ENCODE measurements around the gene BLVRB.
"Not testable (repeated sequence)": the region's sequence is repeated elsewhere in the genome, so short reads cannot be mapped to it uniquely, and the experiment has no call there.

Gene BLVRB

DNA sequence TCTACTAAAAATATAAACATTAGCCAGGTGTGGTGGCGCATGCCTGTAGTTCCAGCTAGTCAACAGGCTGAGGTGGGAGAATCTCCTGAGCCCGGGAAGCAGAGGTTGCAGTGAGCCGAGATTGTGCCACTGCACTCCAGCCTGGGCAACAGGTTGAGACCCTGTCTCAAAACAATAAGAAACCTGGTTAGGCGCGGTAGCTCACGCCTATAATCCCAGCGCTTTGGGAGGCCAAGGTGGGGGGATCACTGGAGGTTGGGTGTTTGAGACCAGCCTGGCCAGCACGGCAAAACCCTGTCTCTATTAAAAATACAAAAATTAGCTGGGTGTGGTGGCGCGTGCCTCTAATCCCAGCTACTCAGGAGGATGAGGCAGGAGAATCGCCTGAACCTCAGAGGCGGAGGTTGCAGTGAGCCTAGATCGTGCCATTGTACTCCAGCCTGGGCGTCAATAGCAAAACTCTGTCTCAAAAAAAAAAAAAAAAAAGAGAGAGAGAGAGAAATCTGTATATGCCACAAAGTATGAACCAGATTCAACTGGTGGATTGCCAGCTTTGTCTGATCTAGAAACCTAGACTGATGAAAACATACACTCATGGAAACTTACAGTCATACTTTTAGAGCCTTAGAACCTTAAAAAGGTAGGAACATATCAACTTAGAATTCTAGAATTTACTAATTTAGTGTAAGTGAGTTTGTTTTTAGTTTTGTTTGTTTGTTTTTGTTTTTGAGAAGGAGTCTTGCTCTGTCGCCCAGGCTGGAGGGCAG lies 10.5 kb upstream of the BLVRB start:
- not testable (repeated sequence) for DNase-seq

DNA sequence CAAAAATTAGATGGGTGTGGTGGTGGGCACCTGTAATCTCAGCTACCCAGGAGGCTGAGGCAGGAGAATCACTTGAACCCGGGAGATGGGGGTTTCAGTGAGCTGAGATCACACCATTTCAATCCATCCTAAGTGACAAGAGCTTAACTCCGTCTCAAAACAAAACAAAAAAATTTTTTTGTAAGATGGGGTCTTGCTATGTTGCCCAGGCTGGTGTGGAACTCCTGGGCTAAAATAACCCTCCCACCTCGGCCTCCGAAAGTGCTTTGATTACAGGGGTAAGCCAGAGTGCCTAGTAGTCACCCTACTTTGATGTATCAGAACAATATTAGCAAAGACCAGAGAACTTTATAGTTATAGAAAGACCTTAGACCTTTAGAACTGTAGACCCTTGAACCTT lies 9.2 kb upstream of the BLVRB start:
- DNase-seq = no peak

DNA sequence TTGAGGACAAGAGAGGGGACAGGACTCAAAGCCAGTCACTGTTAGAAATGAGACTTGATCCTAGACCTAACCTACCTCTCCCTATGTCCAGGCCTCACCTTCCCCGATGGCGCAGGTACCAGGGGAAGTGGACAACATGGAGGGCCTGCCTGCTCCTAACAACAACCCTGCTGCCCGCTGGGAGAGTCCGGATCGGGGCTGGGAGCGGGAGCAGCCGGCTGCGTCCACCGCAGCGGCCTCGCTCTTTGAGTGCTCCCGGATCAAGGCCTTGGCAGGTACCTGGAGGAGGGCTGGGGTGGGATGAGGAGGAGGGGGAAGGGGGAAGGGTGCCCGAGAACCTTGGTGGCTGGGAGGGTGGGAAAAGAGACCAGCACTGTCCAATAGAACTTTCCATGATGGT lies 7.0 kb upstream of the BLVRB start:
- no peak for DNase-seq

DNA sequence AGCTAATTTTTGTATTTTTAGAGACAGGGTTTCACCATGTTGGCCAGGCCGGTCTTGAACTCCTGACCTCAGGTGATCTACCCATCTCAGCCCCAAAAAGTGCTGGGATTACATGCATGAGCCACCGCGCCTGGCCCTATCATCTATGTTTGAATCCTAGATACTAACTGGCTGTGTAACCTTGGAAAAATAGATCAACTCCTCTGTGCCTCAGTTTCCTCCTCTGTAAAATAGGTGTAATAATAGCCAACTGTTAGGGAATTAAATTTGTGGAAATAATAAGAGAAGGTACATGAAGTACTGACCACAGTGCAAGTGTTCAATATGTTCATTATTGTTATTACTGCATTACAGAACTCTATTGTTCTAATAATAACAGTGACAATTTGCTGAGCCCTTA lies 5.6 kb upstream of the BLVRB start:
- no peak for DNase-seq

DNA sequence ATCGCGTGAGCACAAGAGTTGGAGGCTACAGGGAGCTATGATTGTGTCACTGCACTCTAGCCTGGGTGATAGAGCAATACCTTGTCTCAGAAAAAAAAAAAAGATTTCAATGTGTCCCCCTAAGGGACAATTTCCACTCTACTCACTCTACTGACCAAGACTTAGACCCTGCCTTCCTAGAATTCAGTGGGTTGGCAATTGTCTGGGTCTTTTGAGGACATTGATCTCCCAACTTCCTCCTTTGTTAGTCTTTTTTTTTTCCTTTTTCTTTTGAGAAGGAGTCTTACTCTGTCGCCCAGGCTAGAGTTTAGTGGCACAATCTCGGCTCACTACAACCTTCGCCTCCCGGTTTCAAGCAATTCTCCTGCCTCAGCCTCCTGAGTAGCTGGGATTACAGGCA lies 3.5 kb upstream of the BLVRB start:
- no peak for DNase-seq

DNA sequence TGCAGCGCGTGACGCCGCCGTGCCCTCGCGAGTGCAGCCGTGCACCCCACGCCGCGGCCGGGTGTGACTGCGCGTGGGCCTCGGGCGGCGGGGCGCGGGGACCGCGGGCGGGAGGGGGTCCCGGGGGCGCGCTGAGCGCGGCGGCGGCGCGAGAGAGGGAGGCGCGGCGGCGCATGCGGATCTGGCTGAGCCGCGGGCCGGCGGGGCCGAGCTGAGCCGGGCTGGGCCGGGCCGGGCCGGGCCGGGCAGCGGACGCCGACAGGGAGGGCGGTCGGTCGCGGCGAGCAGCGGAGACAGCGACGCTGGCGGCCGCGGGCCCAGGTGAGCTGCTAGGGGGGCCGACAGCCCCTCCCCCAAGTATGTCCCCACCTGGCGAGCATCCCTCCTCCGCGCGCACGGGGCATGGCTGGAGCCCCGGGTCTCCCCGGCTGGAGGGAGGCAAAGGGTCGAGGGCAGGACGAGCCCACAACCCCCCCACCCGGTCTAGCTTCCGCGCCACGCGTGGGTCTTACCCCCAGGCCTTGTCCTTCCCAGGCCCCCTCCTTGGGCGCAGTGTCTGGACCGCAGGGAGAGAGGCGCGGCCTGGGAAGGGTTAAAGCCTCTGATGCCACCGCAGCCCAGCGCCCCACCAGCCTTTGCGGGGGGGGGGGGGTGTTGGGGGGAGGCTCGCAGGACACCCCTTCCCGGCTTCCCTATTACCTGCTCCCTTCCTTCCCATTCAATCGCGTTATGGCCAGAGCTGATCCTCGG lies 1.6 kb upstream of the BLVRB start, which contains the start of gene SPTBN4:
TSS of gene SPTBN4 (plus strand) at position 17 of the 750 bp plus-strand sequence. CDS start 5,621 bp downstream, outside the sequence.
- no peak for DNase-seq

DNA sequence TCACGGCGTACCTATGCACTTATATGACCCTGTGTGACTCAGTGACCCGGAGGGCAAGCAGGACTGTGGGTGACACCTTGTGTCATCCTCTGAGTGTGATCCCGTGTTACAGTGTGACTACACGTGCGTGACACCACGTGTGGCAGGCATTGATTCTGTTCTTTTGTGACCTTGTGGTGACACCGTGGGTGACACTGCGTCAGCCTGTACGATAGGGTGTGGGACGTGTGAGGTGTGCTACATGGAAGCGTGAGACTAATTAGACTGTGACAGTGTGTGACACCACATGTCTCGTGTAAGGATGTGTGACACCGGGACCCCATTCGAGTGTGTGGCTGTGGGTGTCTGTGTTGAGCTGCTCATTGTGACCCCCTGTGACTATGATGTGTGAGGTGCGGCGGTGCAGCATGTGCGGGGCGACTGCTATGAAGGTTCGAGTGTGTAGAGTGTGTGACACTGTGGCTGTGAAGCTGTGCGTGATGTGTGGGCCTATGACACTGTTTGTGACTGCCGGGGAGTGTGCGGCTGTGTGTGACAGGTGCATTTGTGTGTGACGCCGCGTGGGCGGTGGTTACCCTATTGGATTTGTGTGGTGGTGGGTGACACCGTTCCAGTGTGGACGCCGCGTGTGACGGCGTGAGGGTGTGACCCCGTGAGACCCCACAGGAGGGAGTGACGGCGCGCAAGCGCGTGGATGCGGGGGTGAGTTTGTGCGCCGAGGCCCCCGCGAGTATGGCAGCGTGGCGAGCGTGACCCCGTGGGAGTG lies 857 bp upstream of the BLVRB start:
- DNase-seq = peak; percentile 52 to 91

DNA sequence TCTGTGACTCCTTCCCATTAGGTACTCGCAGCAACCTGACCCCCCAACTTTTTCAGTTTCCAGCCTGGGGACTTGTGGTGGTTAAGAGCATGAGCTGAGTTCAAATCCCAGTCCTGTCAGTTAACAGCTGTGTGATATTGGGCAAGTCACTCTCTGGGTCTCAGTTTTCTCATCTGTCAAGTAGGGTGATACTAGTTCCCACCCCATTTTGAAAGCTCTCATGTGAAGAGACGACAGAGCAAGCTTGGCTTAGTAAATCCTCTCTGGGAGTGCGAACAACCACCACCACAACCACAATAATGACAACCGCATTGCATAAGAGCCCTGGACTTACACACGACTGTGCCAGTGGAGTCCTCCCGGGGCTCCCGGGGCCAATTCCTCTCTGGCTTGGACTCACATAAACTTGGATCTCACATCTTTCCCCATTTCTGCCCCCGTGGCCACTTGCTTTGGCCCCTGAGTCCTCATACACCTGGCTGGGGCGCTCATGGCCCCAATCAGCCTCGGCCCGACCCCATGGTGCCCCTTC lies 454 bp downstream of the BLVRB start:
- DNase-seq = no peak

DNA sequence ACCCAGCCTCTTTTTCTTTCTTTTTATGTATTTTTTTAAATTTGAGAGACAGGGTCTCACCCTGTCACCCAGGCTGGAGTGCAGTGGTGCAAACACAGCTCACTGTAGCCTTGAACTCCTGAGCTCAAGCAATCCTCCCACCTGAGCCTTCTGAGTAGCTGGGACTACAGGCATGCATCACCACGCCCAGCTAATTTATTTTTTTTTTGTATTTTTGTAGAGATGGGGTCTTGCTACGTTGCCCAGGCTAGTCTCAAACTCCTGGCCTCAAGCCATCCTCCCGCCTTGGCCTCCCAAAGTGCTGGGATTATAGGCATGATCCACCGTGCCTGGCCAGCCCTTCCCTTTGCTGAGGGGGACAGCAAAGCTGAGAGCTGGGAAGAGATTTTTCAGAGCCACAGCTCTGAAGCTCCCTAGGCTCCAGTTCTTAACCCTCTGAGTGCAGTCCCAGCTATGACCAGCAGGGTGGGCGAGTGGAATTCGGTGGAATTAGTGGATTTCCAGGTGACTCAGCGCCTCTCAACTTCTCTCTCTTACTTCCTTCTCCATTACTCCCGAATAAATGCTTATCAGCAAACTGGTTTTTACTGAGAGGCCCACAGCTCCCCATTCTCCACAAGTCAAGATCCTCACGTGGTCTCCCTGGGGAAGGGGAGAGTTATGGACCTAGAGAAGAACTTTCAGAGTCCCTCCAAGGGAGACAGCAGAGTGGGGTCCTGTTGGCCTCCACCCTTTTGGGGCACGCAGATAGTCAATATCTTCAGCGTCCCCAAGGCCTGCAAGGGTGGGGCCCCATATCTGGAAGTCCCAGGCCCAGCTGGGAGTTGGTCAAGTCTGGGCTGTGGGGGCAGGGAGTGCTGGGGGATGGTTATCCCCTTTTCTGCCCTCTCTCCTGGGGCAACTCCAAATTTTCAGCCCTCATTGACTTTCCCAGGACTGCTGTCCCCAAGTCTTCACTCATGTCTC lies 1.2 kb downstream of the BLVRB start:
- peak; percentile 69 to 73 for DNase-seq

DNA sequence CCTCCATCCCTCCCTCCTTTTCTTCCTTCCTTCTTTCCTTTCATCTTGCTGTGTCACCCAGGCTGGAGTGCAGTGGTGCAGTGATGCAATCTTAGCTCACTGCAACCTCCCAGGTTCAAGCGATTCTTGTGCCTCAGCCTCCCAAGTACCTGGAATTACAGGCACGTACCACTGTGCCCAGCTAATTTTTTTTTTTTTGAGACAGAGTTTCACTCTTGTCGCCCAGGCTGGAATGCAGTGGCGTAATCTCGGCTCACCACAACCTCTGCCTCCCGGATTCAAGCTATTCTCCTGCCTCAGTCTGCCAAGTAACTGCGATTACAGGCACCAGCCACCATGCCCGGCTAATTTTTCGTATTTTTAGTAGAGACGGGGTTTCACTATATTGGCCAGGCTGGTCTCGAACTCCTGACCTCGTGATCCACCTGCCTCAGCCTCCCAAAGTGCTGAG lies 1.9 kb downstream of the BLVRB start:
- not testable (repeated sequence) for DNase-seq

DNA sequence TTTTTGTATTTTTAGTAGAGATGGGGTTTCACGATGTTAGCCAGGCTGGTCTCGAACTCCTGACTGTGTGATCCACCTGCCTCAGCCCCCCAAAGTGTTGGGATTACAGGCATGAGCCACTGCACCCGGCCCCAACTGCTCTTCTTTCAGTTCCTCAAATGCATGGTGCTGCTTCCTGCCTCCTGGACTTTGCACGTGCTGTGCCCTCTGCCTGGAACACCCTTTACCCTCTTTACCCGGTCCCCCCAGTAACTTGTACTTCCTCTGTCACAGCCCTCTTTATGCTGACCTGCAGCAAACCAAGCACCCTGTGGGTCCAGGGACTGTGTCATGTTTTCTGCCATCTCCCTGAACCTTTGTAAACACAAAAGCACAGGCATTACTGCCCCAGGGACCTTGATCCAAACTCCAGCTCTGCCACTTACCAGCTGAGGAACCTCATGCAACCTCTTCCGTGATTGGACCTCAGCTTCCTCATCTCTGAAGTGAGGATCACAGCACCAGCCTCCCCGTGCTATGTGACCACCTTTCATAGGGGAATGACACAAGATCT lies 3.8 kb downstream of the BLVRB start:
- no peak for DNase-seq

DNA sequence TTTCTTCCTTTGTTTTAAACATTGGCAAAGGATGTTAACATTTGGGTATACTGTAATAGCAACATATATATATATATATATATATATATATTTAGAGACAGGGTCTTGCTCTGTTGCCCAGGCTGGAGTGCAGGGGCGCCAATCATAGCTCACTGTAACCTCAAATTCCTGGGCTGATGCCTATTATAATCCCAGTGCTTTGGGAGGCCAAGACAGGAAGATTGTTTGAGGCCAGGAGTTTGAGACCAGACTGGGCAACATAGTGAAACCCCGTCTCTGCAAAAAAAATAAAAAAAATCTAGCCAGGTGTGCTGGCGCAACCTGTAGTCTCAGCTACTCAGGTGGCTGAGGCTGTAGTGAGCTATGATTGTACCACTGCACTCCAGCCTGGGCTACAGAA lies 5.4 kb downstream of the BLVRB start:
- DNase-seq = no peak

DNA sequence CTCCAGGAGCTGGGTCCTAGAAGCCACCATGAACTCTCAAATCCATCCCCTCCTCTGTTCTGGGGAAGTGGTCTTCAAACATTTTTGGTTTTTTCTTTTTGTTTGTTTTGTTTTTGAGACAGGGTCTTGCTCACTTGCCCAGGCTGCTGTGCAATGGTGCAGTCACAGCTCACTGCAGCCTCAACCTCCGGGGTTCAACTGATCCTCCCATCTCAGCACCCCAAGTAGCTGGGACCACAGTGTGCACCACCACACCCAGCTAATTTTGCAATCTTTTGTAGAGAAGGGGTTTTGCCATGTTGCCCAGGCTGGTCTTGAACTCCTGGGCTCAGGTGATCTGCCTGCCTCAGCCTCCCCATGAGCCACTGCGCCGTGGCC lies 7.0 kb downstream of the BLVRB start:
- DNase-seq = no peak

DNA sequence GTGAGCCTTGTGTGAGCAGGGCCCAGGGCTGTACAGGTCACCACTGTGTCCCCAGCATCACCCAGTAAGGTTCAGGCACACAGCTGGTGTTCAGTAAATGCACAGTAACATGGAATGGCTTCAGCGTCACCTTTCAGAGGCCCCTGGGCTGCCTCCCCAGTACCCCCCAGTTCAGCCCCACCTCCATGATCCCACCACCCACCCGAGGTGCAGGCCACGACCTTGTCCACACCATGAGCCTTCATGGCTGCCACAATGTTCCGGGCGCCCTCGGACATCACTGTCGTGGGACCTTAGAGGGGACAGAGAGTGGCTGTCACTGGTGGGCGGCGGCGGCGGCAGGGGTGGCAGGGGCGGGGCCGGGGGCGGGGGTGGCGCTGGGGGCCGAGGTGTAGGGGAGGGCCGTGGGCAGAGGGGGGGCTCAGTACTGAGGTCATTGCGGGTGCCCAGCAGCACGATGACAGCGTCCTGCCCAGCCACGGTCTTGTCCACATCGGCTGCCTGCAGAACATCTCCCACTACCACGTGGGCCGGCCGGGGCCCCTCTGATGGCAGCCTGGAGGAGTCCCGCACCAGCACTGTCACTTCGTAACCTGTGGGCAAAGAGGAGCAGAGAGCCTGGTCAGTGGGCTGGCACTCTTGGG lies 7.5 kb downstream of the BLVRB start:
- DNase-seq = no peak

DNA sequence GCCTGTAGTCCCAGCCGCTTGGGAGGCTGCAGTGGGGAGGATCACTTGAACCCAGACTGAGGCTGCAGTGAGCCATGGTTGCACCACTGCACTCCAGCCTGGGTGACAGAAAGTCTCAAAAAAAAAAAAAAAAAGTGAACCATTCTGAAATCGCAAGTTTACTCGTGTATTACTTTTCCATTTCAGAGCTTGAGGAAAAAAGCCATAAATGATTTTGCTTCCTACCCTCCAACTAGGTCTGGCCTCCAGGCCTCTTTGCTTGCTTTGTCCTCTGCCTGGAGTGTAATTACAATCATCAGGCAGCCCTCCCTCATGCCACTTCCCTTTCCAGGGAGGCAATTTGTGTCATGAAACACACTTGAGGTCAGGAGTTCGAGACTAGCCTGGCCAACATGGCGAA lies 8.5 kb downstream of the BLVRB start:
- DNase-seq = no peak

DNA sequence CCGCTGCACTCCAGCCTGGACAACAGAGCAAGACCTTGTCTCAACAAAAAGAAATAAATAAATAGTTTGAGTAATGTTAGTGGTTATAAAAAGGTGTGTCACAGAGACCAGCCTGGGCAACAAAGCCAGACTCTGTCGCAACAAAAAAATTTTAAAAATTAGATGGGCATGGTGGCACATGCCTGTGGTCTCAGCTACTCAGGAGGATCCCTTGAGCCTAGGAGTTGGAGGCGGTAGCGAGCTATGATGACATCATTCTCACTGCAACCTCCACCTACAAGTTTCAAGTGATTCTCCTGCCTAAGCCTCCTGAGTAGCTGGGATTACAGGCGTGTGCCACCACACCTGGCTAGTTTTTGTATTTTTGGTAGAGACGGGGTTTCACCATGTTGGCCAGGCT lies 11.6 kb downstream of the BLVRB start:
- DNase-seq = not testable (repeated sequence)

DNA sequence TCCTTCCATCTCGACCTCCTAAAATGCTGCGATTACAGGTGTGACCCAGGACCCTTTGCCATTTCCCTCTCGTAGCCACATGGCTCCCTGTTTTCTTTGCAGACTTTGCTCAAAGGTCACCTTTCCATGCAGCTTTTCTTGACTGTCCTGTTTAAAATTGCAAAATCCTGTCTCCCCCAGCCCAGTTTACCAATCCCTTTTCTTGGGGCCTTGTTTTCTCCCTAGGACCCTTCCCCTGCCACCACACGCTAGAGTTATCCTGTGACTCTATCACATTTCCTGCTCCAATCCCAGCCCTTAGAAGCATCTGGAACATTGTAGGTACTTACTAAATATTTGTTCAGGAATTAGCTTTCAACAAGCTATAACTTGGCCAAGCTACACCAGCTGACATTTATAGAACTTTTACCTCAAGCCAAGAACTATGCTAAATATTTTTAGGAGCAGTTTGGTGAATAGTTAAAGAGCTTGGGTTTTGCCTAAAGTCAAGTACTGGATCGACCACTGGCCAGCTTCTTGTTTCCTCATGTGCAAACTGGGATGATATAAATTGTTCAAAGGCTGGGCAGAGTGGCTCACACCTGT lies 12.3 kb downstream of the BLVRB start:
- DNase-seq = no peak

DNA sequence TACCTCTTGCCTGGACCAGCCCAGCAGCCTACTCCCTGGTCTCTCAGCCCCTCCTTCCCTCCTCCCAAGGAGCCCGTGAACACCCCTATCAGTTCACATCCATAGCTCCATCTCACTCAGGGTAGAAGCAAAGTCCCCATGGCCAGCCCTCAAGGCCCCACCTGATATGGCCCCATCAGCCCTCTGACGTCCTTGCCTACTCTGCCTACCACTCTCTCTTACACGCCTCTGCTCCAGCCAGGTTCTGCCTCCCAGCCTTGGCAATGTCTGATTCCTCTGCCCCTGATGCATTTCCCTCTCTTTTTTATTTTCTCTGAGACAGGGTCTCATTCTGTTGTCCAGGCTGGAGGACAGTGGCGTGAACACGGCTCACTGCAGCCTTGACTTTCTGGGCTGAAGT lies 13.5 kb downstream of the BLVRB start:
- no peak for DNase-seq

DNA sequence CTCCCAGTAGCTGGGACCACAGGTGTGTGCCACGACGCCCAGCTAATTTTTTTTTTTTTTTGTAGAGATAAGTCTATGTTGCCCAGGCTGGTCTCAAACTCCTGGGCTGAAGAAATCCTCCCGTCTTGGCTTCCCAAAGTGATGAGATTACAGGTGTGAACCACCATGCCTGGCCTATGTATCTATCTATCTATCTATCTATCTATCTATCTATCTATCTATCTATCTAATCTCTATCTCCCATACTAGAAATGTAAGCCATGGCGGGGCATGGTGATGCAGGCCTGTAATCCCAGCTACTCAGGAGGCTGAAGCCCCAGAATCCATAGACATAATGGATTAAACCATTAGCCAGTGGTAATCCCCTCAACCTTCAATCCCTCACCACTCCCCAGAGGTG lies 14.9 kb downstream of the BLVRB start:
- no peak for DNase-seq

DNA sequence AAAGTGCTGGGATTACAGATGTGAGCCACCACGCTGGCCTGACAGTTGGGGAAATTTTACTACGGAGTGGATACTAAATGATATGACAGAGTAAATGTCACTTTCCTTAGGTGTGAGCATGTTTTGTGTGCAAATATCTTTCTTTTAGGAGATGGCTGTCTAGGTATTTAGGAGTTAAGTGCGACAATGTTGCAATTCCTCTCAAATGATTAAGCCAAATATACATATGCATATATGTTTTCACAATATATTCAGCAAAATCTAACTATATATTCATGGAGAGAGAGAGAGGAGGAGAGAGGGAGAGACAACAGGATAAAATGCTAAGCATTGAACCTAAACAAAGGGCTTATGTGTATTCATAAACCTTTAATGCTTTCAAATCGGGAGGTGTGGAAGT lies 16.0 kb downstream of the BLVRB start:
- DNase-seq = no peak

DNA sequence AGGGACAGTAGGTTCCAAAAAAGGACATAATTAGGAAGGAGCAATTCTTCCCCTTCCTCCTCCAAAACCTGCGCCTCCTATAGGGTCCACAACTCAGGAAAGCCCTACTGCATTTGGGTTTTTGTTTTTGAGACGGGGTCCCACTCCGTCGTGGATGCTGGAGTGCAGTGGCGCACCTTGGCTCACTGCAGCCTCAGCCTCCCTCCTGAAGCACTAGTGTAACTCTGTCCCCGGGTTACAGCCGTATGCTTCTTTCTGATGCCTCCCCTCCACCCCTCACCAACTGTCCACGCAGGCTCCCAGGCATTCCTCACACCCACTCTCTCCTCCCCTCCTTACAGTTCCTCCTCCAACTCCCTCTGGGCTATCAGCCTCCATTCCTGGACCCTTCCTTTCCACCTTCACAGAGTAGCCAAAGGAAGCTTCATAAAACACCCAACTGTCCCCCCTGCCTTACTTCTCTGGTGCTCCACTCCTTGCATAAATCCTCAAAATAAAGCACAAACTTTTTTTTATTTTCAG lies 19.2 kb downstream of the BLVRB start:
- DNase-seq = no peak

All from stimulated activated CD4-positive, alpha-beta T cell treated with anti-CD3 and anti-CD28 coated beads, Interleukin-4, amount 100 ng/mL, for 4 hours (primary cell).